HG03354 (cell line): Measurements from ENCODE around the gene PPP2R2D.
A peak's percentile ranks its signal among the peaks of the same experiment; 100 is the strongest.
"Not testable (repeated sequence)": the region's sequence is repeated elsewhere in the genome, so short reads cannot be mapped to it uniquely, and the experiment has no call there.

ENCODE experiments used
- ATAC-seq: cut with Tn5 transposase; IDR thresholded peaks from one replicate; pipeline ENCODE4 v1.9.1; 2021; ENCODE audit warnings: mild to moderate bottlenecking; ENCODE audit not compliant: unreplicated experiment, poor library complexity, severe bottlenecking

The PPP2R2D gene

DNA sequence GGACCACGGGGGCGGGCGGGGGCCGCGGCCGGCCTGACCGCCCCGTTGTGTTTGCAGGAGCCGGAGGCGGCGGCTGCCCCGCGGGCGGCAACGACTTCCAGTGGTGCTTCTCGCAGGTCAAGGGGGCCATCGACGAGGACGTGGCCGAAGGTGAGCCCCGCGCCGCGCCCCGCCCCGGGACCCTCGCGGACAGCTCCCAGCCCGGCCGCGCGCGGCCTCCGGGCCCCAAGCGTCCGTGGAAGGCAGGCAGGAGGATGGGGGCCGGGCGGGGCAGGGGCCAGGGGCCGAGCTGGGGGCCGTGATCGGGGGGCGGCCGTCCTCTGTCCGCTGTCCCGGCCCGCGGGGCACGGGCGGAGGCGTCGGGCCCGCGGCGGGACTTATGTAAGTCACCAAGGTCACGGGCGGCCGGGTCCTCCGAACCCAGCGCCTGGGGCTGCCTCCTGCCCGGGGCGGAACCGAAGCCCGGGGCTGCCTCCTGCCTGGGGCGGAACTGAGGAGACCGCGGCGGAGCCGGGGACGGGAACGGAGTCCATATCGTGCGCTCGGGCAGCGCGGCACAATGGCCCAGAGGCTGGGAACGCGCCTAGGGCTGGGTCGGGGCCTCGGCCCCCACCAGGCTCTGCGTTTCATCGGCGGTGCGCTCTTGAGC is 497 bp downstream of the PPP2R2D start:
- peak; percentile 38 for ATAC-seq

DNA sequence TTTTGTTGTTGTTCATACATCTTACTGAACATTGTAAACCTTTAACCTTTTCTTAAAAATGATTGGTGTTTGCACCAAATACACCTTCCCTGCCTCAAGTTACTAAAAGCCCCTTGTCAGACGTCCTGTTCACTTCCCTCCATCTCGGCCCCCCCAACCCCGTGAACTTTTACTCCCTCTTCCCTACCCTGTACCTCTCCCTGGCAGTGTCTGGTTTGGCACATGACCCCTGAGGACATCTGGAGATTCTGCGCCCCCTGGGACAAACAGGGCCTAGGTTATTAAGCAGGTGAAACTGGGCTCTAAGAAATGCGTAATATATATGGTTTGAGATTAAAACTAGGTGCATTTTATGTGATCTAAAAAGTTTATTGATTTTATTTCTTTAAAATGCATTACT is 1.4 kb downstream of the PPP2R2D start:
- no peak for ATAC-seq

DNA sequence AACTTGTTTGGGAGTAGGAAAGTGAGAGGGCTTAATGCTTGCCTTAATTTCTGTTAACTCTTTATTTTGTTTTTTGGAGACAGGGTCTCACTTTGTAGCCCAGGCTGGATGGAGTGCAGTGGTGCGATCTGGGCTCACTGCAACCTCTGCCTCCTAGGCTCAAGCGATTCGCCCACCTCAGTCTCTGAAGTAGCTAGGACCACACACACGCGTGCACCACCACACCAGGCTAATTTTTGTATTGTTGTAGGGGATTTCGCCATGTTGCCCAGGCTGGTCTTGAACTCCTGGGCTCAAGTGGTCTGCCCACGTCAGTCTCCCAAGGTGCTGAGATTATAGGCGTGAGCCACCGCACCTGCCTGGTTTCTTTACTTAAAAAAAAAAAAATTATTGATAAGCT is 1.9 kb downstream of the PPP2R2D start:
- no peak for ATAC-seq

DNA sequence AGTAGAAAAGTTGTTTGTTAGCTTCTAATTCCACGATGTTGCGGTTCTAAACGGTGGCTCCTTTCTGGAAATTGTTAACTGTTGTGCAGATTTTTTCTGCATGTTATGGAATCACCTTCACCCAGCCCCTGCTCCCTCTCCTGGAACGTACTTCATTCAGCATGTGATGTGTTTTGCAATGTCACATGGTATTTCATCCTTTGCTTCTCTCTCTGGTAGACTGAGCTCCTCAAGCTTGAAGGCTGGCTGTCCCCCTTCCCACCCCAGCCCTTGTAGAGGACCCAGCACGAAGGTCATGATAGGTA is 4.4 kb downstream of the PPP2R2D start:
- ATAC-seq: no peak

DNA sequence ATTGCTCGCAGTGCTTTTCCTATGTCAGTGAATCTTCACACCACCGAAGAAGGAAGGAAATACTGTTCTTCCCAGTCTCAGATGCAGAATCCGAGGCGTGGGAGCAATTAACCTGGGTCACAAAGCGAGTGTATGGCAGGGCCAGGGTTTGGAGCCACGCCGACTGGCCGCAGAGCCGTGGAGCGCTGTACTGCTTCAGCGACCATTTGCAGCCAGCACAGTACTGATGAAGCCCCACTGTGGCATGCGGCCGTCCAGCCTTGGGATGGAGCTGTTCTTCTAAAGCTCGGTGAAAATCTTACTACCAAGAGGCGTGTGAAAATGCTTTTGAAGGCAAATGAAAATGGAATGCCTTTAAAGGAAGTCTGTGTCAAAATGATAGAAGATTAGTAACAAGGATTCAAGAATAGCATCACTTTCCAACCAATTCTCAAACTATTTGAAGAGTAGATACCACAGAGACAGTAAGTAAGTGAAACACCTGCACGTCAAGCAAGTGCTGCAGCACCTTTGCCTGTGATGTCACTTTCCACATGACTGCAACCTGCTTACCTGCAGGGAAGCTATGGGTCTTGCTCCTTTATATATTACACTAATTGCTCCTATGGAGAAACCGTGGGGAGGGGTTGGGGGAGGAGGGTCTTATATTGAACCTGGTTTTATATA is 4.9 kb downstream of the PPP2R2D start:
- ATAC-seq: no peak

DNA sequence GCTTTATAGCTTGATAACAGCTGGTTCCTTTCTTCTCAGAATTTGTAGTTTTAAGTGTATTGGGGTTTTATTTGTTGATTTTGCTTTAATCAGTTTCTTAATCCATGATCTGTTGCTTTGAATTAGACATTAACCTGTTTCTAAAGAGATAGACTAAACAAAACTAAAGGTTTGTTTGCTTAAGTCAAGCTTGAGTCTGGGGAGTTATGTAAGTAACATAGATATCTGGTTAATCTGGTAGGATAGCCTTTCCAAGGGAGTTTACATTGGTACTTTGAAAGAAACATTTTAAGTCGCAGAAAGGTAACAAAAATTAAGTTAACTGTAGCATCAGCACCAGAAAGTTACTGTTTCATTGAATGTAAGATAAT is 5.4 kb downstream of the PPP2R2D start:
- ATAC-seq: no peak

DNA sequence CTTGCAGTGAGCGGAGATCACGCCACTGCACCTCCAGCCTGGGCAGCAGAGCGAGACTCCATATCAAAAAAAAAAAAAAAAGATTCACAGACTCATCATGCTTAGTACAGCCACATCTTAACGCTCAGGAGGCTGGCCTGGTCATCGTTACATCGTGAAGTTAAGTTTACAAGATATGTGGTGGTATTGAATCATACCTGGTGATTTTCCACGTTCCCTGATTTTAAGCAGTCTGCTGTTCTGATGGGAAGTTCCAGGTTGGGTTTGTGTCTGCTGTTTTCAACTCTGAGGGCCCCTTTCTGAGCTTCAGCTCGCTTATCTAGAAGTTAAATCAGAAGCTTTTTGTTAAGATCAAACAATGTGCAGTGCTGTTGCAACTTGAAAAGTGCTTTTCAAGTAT is 6.9 kb downstream of the PPP2R2D start:
- no peak for ATAC-seq

DNA sequence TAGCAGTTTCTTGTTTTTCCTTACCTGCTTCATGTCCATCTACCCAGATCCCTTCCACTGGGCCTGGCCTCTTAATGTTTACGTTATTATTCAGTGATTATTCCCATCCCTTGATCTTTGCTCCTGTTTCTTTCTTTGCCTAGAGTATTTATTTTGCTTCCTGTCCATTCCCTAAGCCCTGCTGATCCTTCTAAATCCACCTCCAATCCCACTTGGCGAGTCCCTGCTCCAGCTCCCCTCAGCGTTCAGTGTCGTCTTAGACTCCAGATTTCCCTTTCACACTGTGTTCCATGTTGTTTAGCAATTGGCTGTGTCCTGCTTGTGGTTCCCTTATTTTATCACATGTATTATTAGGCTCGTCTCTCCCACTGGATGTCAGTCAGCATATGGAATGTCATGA is 7.3 kb downstream of the PPP2R2D start:
- ATAC-seq: no peak

DNA sequence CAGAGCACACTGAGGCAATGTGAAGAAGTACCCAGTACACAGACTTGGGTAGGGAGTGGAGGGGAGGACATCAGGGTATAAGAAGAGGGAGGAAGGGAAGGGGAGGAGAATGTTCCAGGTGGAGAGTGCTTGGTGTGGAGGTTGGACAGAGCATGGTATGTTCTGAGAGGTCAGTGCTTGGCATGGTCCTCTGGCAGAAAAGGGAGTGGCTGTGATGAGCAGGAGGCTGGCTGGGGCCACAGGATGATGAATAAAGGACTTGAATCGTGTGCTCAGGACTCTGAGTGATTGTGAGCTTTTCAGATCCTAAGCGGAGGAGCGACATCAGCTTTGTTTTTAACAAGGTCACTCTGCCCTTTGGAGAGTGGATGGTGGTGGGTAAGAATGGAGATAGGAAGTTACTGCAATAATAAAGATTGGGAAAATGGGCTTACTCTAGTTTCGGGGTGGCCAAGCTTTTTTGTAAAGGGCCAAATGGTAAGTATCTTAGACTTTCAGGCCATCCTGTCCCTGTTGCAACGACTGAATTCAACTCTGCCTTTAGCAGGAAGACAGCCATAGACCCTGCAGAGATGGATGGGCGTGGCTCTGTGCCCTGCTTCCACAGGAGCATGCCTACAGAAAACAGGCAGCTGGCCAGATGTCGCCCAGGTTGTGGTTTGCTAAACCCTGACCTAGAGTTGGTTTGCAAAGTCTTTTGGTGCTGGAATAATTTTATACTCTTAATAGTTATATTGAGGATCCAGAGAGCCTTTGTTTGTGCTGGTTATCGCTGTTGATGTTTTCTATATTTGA is 8.4 kb downstream of the PPP2R2D start:
- ATAC-seq: no peak

DNA sequence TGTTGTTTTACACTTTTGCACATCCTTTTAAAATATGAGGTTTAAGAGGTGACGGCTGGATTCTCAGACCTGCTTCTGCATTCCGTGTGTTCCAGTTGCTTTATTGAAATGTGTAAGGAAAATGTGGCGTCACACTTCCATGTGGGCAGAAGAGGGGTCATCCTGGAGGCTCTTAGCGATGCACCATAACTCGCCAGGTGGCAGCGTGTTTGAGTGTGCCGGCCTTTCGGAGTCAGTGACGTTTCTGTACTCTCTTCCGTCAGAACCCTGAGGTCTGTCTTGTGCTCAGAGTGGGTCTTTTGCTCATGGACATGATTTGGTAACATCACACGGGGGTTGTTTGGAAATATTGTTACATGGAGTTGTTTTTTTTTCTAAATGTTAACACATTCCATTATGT is 9.1 kb downstream of the PPP2R2D start:
- no peak for ATAC-seq

DNA sequence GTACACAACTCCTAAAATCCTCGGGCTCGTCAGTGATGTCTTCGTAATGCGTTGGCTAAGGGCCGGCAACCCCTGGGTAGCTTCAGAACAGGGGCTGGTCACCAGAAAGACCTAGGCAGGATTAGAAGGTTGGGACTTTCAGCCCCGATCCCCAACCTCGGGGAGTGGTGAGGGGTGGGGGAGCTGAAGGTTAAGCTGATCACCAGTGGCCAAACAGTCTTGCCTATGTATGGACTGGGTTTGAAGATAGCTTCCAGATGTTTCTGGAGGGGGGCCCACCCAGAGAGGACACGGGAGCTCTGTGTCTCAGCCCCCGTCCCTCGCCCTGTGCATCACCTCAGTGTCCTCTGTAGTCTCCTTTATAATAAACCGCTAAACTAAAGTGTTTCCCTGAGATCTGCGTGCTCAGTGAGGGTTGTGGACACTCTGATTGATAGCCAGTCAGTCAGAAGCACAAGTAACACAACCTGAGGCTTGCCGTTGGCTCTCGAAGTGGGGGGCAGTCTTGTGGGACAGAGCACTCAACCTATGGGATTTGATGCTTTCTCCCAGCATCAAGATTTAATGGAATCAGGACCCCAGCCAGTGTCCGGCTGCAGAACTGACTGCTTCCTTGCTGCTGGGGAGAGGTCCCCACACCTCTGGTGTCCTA is 10.0 kb downstream of the PPP2R2D start:
- no peak for ATAC-seq

DNA sequence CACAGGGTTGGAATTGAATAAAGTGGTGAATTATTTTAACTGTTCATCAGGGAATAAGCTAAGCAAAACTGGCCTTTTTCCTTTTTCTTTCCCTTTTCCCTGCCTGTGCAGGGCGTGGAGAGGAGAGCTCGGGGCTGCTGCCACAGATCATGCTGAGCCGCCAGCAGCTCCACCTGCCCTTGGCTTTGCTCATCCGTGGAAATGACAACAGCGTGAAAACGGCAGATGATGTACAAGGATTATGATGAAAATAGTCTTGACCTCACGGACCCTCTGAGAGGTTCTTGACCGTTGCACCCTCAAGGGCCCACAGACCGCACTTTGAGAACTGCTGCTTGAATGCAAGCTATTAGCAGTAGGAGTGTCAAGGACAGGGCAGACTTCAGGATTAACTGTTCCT is 10.6 kb downstream of the PPP2R2D start:
- no peak for ATAC-seq

DNA sequence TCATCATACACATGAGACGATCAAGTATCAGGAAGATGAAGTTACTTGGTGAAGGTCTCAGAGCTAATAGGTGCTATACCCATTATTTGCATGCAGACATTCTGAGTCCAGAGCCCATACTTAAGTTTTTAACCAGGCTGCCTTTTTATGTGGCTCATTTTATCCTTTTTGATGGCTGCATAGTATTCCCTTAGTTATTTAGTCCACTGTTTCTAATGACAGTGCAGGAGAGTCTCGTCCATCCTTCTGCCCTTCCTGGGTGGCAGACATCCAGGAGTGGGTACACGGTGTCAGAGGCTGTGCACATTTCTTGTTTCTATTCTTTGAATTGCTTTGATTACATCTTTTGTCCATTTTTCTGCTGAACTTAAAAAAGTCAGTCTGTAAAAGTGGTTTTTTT is 11.8 kb downstream of the PPP2R2D start:
- ATAC-seq: no peak

DNA sequence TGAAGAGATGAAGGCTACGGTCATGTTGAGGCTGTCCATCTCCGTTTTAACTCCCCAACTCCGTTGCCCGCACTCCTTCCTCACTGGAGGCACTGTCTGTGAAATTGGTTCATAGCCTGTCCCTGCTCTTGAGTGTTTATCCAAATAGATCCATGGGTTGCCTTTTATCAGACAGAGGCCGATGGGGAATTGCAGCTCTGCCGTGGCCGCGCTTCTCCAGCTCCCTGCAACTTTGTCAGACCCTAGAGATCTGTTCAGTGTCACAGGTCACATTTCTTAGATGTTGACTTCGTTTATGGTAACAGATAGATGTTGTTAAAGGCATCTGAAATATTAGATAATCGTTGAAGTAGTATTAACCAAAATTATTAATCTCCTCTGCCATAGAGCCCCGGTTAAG is 14.7 kb downstream of the PPP2R2D start:
- ATAC-seq: no peak

DNA sequence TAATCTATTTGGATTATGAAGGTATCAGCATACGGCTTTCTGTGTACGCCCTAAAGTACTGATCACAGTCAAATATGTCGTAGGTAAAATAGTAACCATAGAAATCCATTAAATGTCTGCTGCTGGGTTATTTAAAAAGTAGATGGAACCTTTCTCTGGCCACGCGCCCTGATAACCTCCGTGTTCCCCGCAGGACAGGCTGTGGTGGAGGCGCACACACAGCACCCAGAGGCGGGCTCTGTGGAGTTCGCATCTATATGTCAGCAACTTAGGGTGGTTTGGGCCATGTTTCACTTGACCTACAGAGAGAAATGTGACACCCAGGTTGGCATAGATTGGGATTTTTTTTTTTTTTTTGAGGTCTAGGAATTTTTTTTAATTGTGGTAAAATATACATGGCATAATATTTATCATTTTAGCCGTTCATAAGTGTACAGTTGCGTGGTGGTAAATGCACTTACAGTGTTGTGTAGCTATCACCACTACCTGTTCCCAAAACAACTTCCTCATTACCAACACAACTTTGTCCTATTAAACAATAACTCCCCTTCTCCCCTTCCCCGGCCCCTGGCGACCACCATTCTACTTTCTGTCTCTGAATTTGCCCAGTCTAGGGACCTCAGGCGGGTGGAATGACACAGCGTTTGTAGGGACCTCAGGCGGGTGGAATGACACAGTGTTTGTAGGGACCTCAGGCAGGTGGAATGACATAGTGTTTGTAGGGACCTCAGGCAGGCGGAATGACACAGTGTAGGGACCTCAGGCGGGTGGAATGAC is 15.4 kb downstream of the PPP2R2D start:
- ATAC-seq: no peak

DNA sequence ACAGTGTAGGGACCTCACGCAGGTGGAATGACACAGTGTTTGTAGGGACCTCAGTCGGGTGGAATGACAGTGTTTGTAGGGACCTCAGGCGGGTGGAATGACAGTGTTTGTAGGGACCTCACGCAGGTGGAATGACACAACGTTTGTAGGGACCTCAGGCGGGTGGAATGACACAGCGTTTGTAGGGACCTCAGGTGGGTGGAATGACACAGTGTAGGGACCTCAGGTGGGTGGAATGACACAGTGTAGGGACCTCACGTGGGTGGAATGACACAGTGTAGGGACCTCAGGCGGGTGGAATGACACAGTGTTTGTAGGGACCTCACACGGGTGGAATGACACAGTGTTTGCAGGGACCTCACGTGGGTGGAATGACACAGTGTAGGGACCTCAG is 16.0 kb downstream of the PPP2R2D start:
- ATAC-seq: not testable (repeated sequence)

DNA sequence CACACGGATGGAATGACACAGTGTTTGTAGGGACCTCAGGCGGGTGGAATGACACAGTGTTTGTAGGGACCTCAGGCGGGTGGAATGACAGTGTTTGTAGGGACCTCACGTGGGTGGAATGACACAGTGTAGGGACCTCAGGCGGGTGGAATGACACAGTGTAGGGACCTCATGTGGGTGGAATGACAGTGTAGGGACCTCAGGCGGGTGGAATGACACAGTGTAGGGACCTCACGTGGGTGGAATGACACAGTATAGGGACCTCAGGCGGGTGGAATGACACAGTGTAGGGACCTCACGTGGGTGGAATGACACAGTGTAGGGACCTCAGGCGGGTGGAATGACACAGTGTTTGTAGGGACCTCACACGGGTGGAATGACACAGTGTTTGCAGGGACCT is 16.7 kb downstream of the PPP2R2D start:
- ATAC-seq: not testable (repeated sequence)

DNA sequence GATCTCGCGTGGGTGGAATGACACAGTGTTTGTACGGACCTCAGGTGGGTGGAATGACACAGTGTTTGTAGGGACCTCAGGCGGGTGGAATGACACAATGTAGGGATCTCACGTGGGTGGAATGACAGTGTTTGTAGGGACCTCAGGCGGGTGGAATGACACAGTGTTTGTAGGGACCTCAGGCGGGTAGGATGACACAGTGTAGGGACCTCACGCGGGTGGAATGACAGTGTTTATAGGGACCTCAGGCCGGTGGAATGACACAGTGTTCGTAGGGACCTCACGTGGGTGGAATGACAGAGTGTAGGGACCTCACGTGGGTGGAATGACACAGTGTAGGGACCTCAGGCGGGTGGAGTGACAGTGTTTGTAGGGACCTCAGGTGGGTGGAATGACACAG is 18.7 kb downstream of the PPP2R2D start:
- not testable (repeated sequence) for ATAC-seq

DNA sequence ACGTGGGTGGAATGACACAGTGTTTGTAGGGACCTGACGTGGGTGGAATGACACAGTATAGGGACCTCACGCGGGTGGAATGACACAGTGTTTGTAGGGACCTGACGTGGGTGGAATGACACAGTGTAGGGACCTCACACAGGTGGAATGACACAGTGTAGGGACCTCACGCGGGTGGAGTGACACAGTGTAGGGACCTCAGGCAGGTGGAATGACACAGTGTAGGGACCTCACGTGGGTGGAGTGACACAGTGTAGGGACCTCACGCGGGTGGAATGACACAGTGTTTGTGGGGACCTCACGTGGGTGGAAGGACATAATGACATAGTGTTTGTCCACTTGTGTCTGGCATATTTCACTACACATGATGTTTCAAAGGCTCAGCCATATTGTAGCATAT is 19.3 kb downstream of the PPP2R2D start:
- no peak for ATAC-seq

DNA sequence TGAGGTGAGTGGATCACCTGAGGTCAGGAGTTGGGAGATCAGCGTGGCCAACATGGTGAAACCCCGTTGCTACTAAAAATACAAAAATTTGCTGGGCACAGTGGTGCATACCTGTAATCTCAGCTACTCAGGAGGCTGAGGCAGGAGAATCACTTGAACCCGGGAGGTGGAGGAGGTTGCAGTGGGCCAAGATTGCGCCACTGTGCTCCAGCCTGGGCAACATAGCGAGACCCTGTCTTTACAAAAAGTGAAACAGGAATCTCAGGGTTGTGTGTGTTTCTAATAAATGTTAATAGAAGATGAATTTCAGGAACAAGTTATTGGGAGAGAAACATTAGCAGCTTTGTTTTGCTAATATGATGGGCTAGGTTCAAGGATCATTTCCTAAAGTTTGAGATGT is 19.9 kb downstream of the PPP2R2D start:
- no peak for ATAC-seq
